HepG2 (cell line): Measurements from ENCODE around the gene ZNF48. TPM values are rescaled to one million over a fixed set of nuclear protein-coding genes. Genes with fewer than 3 reads are reported as not detected.

Source experiments
- ATAC-seq: fragments of 200-7000 bp; cut with Tn5 transposase; 3 replicates; pipeline ENCODE4 v1.9.1; 2020; ENCODE audit warnings: mild to moderate bottlenecking, moderate library complexity
- BruUV-seq: library from RNA; stranded (reverse); fragments of 400-500 nt; replicated peaks from 2 replicates; lab custom pipeline; 2021; lab: Mats Ljungman, UMichigan
- CTCF ChIA-PET: fragments of 300-600 bp; formaldehyde crosslinking; extraction: SDS; loops from one replicate; lab custom pipeline; 2021; ENCODE audit warnings: low total read pairs, inconsistent platforms, low intra/inter-chr PET ratio; lab: Yijun Ruan, JAX
- POLR2A ChIA-PET: fragments of 350-600 bp; sonication (Branson Sonifier 250); formaldehyde crosslinking; loops from one replicate; lab custom pipeline; 2020; ENCODE audit warnings: antibody characterized with exemption, inconsistent platforms; lab: Yijun Ruan, JAX
- DNase-seq: peaks from one replicate; pipeline ENCODE4 v3.0.0-alpha.2; 2015; ENCODE audit warnings: low spot score
- FAIRE-seq: peaks from 3 replicates; lab custom pipeline; 2011; peaks lifted over from hg19 to GRCh38; lab: Jason Lieb, UNC
- H2AFZ ChIP-seq: one replicate; pipeline ENCODE4 v1.6.1; 2011; ENCODE audit warnings: low read length, inconsistent platforms
- H3K27ac ChIP-seq: fragments of 300-600 bp; 3 replicates; pipeline ENCODE4 v1.8.0; 2011; ENCODE audit warnings: mixed run types, mild to moderate bottlenecking, mixed read lengths, low read length, inconsistent platforms; ENCODE audit not compliant: insufficient read depth; ENCODE audit errors: extremely low read length
- H3K27me3 ChIP-seq, 2 experiments: fragments of 200-600 bp in 1 of 2; 2 replicates in 1 of 2; 3 replicates in 1 of 2; pipeline versions ENCODE4 v1.6.0 to v1.8.0; 2011; ENCODE audit warnings: low read length in 2 of 2, mild to moderate bottlenecking in 2 of 2, moderate library complexity in 2 of 2, inconsistent platforms in 1 of 2; ENCODE audit not compliant: insufficient read depth in 2 of 2, control insufficient read depth in 1 of 2
- H3K36me3 ChIP-seq, 2 experiments: fragments of 200-600 bp in 1 of 2; replicated peaks in 1 of 2; 2 replicates in 1 of 2; 3 replicates in 1 of 2; pipeline versions ENCODE4 v1.5.1 to v1.8.0; 2011; ENCODE audit warnings: low read length in 2 of 2, inconsistent platforms in 1 of 2; ENCODE audit not compliant: insufficient read depth in 2 of 2, control insufficient read depth in 1 of 2
- H3K4me1 ChIP-seq: 2 replicates; pipeline ENCODE4 v1.5.1; 2012; ENCODE audit warnings: low read length, inconsistent platforms; ENCODE audit not compliant: insufficient read depth
- H3K4me2 ChIP-seq: 2 replicates; pipeline ENCODE4 v1.6.0; 2011; ENCODE audit warnings: low read depth, low read length, inconsistent platforms
- H3K4me3 ChIP-seq, 3 experiments: fragments of 200-600 bp in 1 of 3; sonication (generic), shearing (Covaris generic) in 1 of 3; replicated peaks in 1 of 3; 2 replicates each; pipeline ENCODE4 v1.5.1; 2011 to 2016; ENCODE audit warnings: low read length in 3 of 3, inconsistent platforms in 2 of 3, low read depth in 2 of 3, mild to moderate bottlenecking in 2 of 3, control low read depth in 1 of 3, mixed read lengths in 1 of 3; ENCODE audit not compliant: insufficient read depth in 1 of 3
- H3K79me2 ChIP-seq: one replicate; pipeline ENCODE4 v1.6.1; 2011; ENCODE audit warnings: low read length, inconsistent platforms; ENCODE audit not compliant: insufficient read depth
- H3K9ac ChIP-seq: 2 replicates; pipeline ENCODE4 v1.6.0; 2011; ENCODE audit warnings: mild to moderate bottlenecking, low read depth, low read length, inconsistent platforms; ENCODE audit not compliant: insufficient read depth
- H3K9me3 ChIP-seq: 2 replicates; pipeline ENCODE4 v1.5.1; 2012; ENCODE audit warnings: mild to moderate bottlenecking, low read length
- H4K20me1 ChIP-seq: 2 replicates; pipeline ENCODE4 v1.6.0; 2011; ENCODE audit warnings: inconsistent platforms, mild to moderate bottlenecking, low read length, moderate library complexity; ENCODE audit not compliant: insufficient read depth
- AGO1 ChIP-seq: fragments of 200-400 bp; formaldehyde crosslinking; IDR thresholded peaks from 2 replicates; pipeline ENCODE4 v1.6.1; 2017; ENCODE audit warnings: mild to moderate bottlenecking, low read depth, low read length, moderate library complexity; ENCODE audit not compliant: poor library complexity, severe bottlenecking
- BRCA1 ChIP-seq: sonication (generic); formaldehyde crosslinking; IDR thresholded peaks from 2 replicates; pipeline ENCODE4 v1.4.0; 2020; ENCODE audit warnings: missing genetic modification reagents
- CBX1 ChIP-seq: IDR thresholded peaks from one replicate; pipeline ENCODE4 v1.6.1; 2016; ENCODE audit warnings: antibody characterized with exemption, low read depth
- CBX5 ChIP-seq: sonication (generic); formaldehyde crosslinking; IDR thresholded peaks from 2 replicates; pipeline ENCODE4 v1.4.0; 2020; ENCODE audit warnings: missing genetic modification reagents, borderline replicate concordance
- CSRNP1 ChIP-seq: sonication (generic); formaldehyde crosslinking; IDR thresholded peaks from 2 replicates; pipeline ENCODE4 v1.8.1; 2023; ENCODE audit warnings: mild to moderate bottlenecking, missing genetic modification reagents
- FOXO4 ChIP-seq: sonication (generic); formaldehyde crosslinking; conservative IDR thresholded peaks from 2 replicates; pipeline ENCODE4 v1.8.1; 2023; ENCODE audit warnings: missing genetic modification reagents
- GABPB1 ChIP-seq: IDR thresholded peaks from 2 replicates; pipeline ENCODE4 v1.6.1; 2016; ENCODE audit warnings: mild to moderate bottlenecking, missing genetic modification reagents, moderate library complexity, missing compliant biosample characterization
- HNRNPK ChIP-seq: fragments of 200-400 bp; formaldehyde crosslinking; IDR thresholded peaks from 2 replicates; pipeline ENCODE4 v1.6.1; 2018; ENCODE audit warnings: low read length, low read depth, moderate library complexity, mild to moderate bottlenecking; ENCODE audit not compliant: poor library complexity, severe bottlenecking
- MXI1 ChIP-seq: IDR thresholded peaks from 3 replicates; pipeline ENCODE4 v1.6.1; 2012; ENCODE audit warnings: low read depth, low read length, inconsistent platforms, borderline replicate concordance
- POLR2AphosphoS5 ChIP-seq: IDR thresholded peaks from 2 replicates; pipeline ENCODE4 v1.6.1; 2012; ENCODE audit warnings: low read depth, low read length
- ZMAT3 ChIP-seq: sonication (generic); formaldehyde crosslinking; conservative IDR thresholded peaks from 2 replicates; pipeline ENCODE4 v1.7.0; 2021; ENCODE audit warnings: missing genetic modification reagents
- ZNF326 ChIP-seq: sonication (generic); formaldehyde crosslinking; IDR thresholded peaks from 2 replicates; pipeline ENCODE4 v1.4.0; 2020; ENCODE audit warnings: missing genetic modification reagents, borderline replicate concordance
- ZNF615 ChIP-seq: sonication (generic); formaldehyde crosslinking; IDR thresholded peaks from 2 replicates; pipeline ENCODE4 v1.5.0; 2020; ENCODE audit warnings: mild to moderate bottlenecking, missing genetic modification reagents, borderline replicate concordance
- WGBS: methylation state at CpG from one replicate; pipeline ENCODE4 v1.1.6; 2017; ENCODE audit warnings: low lambda C conversion rate; 5-methylcytosine and 5-hydroxymethylcytosine counted together
- in situ Hi-C: cut with HindIII; loops from 2 replicates; pipeline ENCODE4 v1.10.0; 2017; ENCODE audit warnings: low pct_unique_long_range_greater_than_20kb; ENCODE audit not compliant: extremely low pct_ligation_motif_present
- intact Hi-C: fragments of 100-400 bp; cut with micrococcal nuclease; formaldehyde crosslinking; loops from one replicate; pipeline ENCODE4 v1.10.0; 2022; ENCODE audit not compliant: unreplicated experiment
- polyA plus RNA-seq, 8 experiments: library from polyadenylated mRNA; depleted of rRNA in 3 of 8; stranded (reverse) in 7 of 8; unstranded in 1 of 8; fragments of >200 nt; fragmentation: Illumina TruSeq in 4 of 8; extraction: Trizol in 4 of 8; gene quantifications; 2 replicates each; pipeline versions ENCODE4 v1.2.1 to v1.2.3, GENCODE V29; 2011 to 2016; ENCODE audit warnings: low read depth in 4 of 8, missing spikeins in 1 of 8, mixed read lengths in 1 of 8; ENCODE audit not compliant: insufficient read depth in 1 of 8
- total RNA-seq, 5 experiments: library from RNA; depleted of rRNA; stranded (reverse); fragments of >200 nt; fragmentation: Illumina TruSeq; extraction: Trizol; gene quantifications; 2 replicates each; pipeline ENCODE4 v1.2.3, GENCODE V29; 2016; ENCODE audit warnings: low read depth in 1 of 5
- TF ChIP-seq, protein P1 (sequence below): sonication (generic); formaldehyde crosslinking; IDR thresholded peaks from 2 replicates; pipeline ENCODE4; 2020; ENCODE audit warnings: missing genetic modification reagents, mild to moderate bottlenecking, borderline replicate concordance
- TF ChIP-seq, protein P2 (sequence below): sonication (generic); formaldehyde crosslinking; IDR thresholded peaks from 2 replicates; pipeline ENCODE4 v1.4.0; 2020; ENCODE audit warnings: missing genetic modification reagents

Gene ZNF48
- total and polyA plus RNA-seq, 2 of the 13 experiments (the other 11 are each of a cell fraction or from before 2014, with no cell fraction given), result 9.9 to 12.3 TPM

DNA sequence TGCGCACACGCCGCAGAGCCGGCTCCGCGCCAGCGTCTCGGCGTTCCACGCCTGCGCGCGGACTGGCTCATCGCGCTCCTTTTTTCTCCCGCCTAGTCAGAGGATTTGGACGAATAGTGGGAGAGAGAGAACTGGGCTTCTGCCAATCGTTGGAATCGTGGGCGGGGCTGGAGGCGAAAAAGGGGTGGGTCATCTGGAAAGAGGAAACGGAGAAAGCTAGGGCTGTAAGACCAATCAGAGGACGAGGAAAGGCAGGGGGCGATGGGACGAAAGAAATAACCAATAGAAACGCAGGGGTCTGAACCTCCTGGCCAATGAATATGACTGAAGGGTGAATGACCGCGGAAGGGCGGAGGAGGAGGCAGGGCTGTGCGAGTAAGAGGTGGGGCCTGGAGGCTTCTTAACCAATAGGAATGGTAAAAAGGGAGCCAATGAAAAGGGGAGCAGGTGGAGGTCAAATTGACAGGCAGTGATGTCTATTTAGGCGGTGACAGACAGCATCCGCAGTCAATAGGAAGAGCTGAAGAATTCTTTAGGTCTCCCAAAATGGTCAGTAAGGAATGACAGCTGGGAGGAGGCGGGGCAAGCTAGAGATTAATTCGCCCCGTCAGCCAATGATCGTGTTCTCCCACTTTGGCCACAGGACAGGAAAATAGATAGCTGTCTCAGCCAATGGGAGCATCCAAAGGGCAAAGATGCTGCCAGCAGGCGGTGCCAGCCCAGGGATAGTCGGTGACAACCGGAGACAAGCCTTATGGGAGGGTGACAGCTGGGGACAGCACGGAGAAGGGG lies 24.6 kb upstream of the ZNF48 start, which contains the start of gene TBC1D10B:
Gene TBC1D10B, minus strand, starts transcription at position 39 of the 792 bp plus-strand sequence. CDS start 311 bp downstream, outside the sequence.
- in situ Hi-C loops, result no loop called here
- intact Hi-C loops, result loop anchor here (1.0 kb wide), 2 partner anchors 25 to 37 kb away; partner anchors contain the start of genes ZNF48 and ZNF771
- peak within 1 kb of the TSS; percentile 75 for H3K9ac ChIP-seq
- TF ChIP-seq ZNF615 (CRISPR knock-in tag), result no peak
- TF ChIP-seq BRCA1 (CRISPR knock-in tag), result no peak
- TF ChIP-seq, protein P1, sequence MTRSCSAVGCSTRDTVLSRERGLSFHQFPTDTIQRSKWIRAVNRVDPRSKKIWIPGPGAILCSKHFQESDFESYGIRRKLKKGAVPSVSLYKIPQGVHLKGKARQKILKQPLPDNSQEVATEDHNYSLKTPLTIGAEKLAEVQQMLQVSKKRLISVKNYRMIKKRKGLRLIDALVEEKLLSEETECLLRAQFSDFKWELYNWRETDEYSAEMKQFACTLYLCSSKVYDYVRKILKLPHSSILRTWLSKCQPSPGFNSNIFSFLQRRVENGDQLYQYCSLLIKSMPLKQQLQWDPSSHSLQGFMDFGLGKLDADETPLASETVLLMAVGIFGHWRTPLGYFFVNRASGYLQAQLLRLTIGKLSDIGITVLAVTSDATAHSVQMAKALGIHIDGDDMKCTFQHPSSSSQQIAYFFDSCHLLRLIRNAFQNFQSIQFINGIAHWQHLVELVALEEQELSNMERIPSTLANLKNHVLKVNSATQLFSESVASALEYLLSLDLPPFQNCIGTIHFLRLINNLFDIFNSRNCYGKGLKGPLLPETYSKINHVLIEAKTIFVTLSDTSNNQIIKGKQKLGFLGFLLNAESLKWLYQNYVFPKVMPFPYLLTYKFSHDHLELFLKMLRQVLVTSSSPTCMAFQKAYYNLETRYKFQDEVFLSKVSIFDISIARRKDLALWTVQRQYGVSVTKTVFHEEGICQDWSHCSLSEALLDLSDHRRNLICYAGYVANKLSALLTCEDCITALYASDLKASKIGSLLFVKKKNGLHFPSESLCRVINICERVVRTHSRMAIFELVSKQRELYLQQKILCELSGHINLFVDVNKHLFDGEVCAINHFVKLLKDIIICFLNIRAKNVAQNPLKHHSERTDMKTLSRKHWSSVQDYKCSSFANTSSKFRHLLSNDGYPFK (CRISPR knock-in tag), result peak; percentile 56; the same call in 1 of the 2 replicates
- TF ChIP-seq AGO1, result no peak
- TF ChIP-seq CBX1, result no peak
- TF ChIP-seq, protein P2, sequence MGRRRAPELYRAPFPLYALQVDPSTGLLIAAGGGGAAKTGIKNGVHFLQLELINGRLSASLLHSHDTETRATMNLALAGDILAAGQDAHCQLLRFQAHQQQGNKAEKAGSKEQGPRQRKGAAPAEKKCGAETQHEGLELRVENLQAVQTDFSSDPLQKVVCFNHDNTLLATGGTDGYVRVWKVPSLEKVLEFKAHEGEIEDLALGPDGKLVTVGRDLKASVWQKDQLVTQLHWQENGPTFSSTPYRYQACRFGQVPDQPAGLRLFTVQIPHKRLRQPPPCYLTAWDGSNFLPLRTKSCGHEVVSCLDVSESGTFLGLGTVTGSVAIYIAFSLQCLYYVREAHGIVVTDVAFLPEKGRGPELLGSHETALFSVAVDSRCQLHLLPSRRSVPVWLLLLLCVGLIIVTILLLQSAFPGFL, result no peak
- TF ChIP-seq MXI1, result peak; percentile 87; the same call in 1 of the 3 replicates
- TF ChIP-seq FOXO4 (CRISPR knock-in tag), result no peak
- TF ChIP-seq CBX5 (CRISPR knock-in tag), result no peak; the same call in 1 of the 2 replicates
- peak; percentile 47 for TF ChIP-seq POLR2AphosphoS5
- peak; percentile 74 for TF ChIP-seq GABPB1
- TF ChIP-seq CSRNP1 (CRISPR knock-in tag), result no peak
- TF ChIP-seq ZNF326 (CRISPR knock-in tag), result no peak
- TF ChIP-seq HNRNPK, result peak; percentile 70
- no peak for TF ChIP-seq ZMAT3 (CRISPR knock-in tag)

More for the DNA sequence above, 24.6 kb upstream of the ZNF48 start, which contains the start of gene TBC1D10B:
- under 1% methylated on average over 40 of the region's 40 CpGs for WGBS
- H3K36me3 ChIP-seq, result peaks cover 0 to 2% of the 10 kb centered on the region in 2 experiments; a peak in 1 of 5 replicates
- no peaks in the 10 kb centered on the region for H3K9me3 ChIP-seq
- H3K27me3 ChIP-seq, result no peaks in the 10 kb centered on the region; a peak in 1 of 5 replicates
- H3K27ac ChIP-seq, result peak within 1 kb of the TSS; percentile 51
- FAIRE-seq (peak; percentile 100), DNase-seq (peak; percentile 100), ATAC-seq (peak; percentile 88)
- peaks cover 20% of the 10 kb centered on the region; the same call in 1 of the 2 replicates for H4K20me1 ChIP-seq
- no peak within 1 kb of the TSS for H2AFZ ChIP-seq
- peak within 1 kb of the TSS; percentile 80 to 90 (median 86) for H3K4me3 ChIP-seq
- H3K4me1 ChIP-seq, result peaks cover 45% of the 10 kb centered on the region
- H3K4me2 ChIP-seq, result peak within 1 kb of the TSS; percentile 91
- peaks cover 36% of the 10 kb centered on the region for H3K79me2 ChIP-seq
- POLR2A ChIA-PET, result interaction anchor here (0.7 to 4.7 kb wide), 22 partner anchors 10 to 377 kb away, joined by 3 to 94 read pairs (median 6); partner anchors contain the start of genes ALDOA, CD2BP2, DCTPP1 and FBRS
- CTCF ChIA-PET, result interaction anchor here (0.7 kb wide), 1 partner anchor 38 kb away, joined by 3 read pairs; no protein-coding TSS in a partner anchor
- BruUV-seq, result no TSS peak
